ENCODE measurements around the gene CDHR3. TPM values are rescaled to one million over a fixed set of nuclear protein-coding genes. Genes with fewer than 3 reads are reported as not detected.

CDHR3 gene
- total RNA-seq, 1 experiment from 2014 or later: 6.5 TPM

- in situ Hi-C loops (cut with HindIII; ENCODE audit: low pct_unique_long_range_greater_than_20kb, low sequenced_read_pairs): loop anchor here (25.0 kb wide), 1 partner anchor 92 kb away; no protein-coding TSS in a partner anchor
- no TSS peak for BruUV-seq (replicated peaks)
- no peak overlapping the region for H3K4me3 ChIP-seq (ENCODE audit: low read depth in 2 of 2, low read length in 2 of 2)
Observed at GRCh38 chr7:106070567-106071254, 107.6 kb downstream of the CDHR3 start.

DNA sequence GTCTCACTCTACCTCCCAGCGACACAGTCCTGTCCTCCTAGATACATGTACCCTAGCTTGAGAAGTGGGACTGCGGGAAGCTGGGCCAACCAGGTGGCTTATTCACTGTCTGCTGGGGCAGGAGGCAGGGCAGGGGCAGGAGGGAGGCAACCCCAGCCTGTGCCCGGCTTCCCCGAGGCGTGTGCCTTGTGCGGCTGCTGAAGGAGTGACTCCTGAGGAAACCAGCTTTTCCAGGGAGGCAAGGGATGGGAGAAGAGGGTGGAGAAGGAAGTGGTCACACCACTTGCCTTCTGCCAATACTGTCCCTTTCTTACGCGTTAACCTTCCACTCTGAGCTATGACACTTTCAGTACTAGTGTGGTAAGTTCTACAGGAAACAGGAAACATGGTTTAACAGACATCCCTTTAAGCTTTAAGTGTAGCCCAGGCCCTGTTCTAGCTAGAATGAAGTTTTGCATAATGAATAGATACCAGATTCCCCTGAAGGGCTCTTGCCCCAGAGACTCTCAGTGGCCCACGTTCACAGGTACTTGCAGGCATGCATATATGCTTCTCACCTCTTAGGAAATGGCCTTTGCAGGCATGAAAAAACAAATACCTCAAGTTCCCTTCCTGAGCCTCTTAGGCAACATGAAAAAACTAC lies 108.4 kb downstream of the CDHR3 start:
- Histone ChIP-seq H3K27me3 (ENCODE audit: control insufficient read depth, insufficient read depth, low read length) (no peaks in the 10 kb centered on the region), H3K36me3 (ENCODE audit: control insufficient read depth, insufficient read depth, low read length) (no peaks in the 10 kb centered on the region), H3K4me1 (ENCODE audit: control insufficient read depth, insufficient read depth, low read length) (peaks cover 18% of the 10 kb centered on the region), H3K4me3 (ENCODE audit: low read depth in 2 of 2, low read length in 2 of 2) (no peak overlapping the region), H3K27ac (ENCODE audit: low read length) (peak overlapping the region; percentile 37; the same call in 1 of the 2 replicates), H3K9me3 (ENCODE audit: control insufficient read depth, insufficient read depth, low read depth, low read length) (no peaks in the 10 kb centered on the region)
- POLR2A ChIA-PET: no interaction called here
- intact Hi-C loops (cut with micrococcal nuclease; ENCODE audit: unreplicated experiment) (no loop called here), in situ Hi-C loops (cut with HindIII; ENCODE audit: low pct_unique_long_range_greater_than_20kb, low sequenced_read_pairs) (loop anchor here (25.0 kb wide), 1 partner anchor 91 kb away; no protein-coding TSS in a partner anchor)
- DNase-seq (ENCODE audit: low read depth, low spot score): no peak
- TF ChIP-seq, protein P1, sequence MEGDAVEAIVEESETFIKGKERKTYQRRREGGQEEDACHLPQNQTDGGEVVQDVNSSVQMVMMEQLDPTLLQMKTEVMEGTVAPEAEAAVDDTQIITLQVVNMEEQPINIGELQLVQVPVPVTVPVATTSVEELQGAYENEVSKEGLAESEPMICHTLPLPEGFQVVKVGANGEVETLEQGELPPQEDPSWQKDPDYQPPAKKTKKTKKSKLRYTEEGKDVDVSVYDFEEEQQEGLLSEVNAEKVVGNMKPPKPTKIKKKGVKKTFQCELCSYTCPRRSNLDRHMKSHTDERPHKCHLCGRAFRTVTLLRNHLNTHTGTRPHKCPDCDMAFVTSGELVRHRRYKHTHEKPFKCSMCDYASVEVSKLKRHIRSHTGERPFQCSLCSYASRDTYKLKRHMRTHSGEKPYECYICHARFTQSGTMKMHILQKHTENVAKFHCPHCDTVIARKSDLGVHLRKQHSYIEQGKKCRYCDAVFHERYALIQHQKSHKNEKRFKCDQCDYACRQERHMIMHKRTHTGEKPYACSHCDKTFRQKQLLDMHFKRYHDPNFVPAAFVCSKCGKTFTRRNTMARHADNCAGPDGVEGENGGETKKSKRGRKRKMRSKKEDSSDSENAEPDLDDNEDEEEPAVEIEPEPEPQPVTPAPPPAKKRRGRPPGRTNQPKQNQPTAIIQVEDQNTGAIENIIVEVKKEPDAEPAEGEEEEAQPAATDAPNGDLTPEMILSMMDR (IDR thresholded peaks at IDR 0.05): no peak
- no peak for TF ChIP-seq POLR2AphosphoS5 (IDR thresholded peaks at IDR 0.05; ENCODE audit: low read depth, low read length)
- no peak for TF ChIP-seq TCF7L2 (IDR thresholded peaks at IDR 0.05; ENCODE audit: low read depth, low read length)
- no peak for TF ChIP-seq REST (IDR thresholded peaks at IDR 0.05; ENCODE audit: insufficient read depth in 1 of 2, low read depth in 2 of 2, low read length in 1 of 2)
- no peak for TF ChIP-seq SIN3A (IDR thresholded peaks at IDR 0.05; ENCODE audit: borderline replicate concordance, insufficient read depth, low read depth, low read length)
- CTCF ChIA-PET: no interaction called here
- BruUV-seq (replicated peaks): no TSS peak
- no peak for ATAC-seq

More at GRCh38 chr7:106070567-106071254, 107.6 kb downstream of the CDHR3 start:
- CTCF ChIA-PET: no interaction called here
- H3K27ac ChIP-seq (ENCODE audit: low read length): peak overlapping the region; percentile 55; the same call in 1 of the 2 replicates
- H3K4me1 ChIP-seq (ENCODE audit: control insufficient read depth, insufficient read depth, low read length): peaks cover 26% of the 10 kb centered on the region
- ATAC-seq (no peak), DNase-seq (ENCODE audit: low read depth, low spot score) (no peak)
- TF ChIP-seq TCF7L2 (IDR thresholded peaks at IDR 0.05; ENCODE audit: low read depth, low read length) (no peak), SIN3A (IDR thresholded peaks at IDR 0.05; ENCODE audit: borderline replicate concordance, insufficient read depth, low read depth, low read length) (no peak), REST (IDR thresholded peaks at IDR 0.05; ENCODE audit: insufficient read depth in 1 of 2, low read depth in 2 of 2, low read length in 1 of 2) (no peak), POLR2AphosphoS5 (IDR thresholded peaks at IDR 0.05; ENCODE audit: low read depth, low read length) (no peak)
- TF ChIP-seq, protein P1 (IDR thresholded peaks at IDR 0.05): no peak
- H3K9me3 ChIP-seq (ENCODE audit: control insufficient read depth, insufficient read depth, low read depth, low read length): no peaks in the 10 kb centered on the region
- POLR2A ChIA-PET: no interaction called here
- H3K27me3 ChIP-seq (ENCODE audit: control insufficient read depth, insufficient read depth, low read length): no peaks in the 10 kb centered on the region
- intact Hi-C loops (cut with micrococcal nuclease; ENCODE audit: unreplicated experiment): no loop called here
- no peaks in the 10 kb centered on the region for H3K36me3 ChIP-seq (ENCODE audit: control insufficient read depth, insufficient read depth, low read length)

Data from Panc1 (cell line).